Progenitor cell of endocrine pancreas (in vitro differentiated cells): ENCODE measurements around the gene ABLIM2. TPM values are rescaled to one million over a fixed set of nuclear protein-coding genes. Genes with fewer than 3 reads are reported as not detected.

Source experiments
- DNase-seq: peaks from one replicate; pipeline ENCODE4 v3.0.0; 2021; ENCODE audit warnings: low spot score; ENCODE audit not compliant: unreplicated experiment
- H3K27ac Mint-ChIP-seq: 2 replicates; pipeline ENCODE4 v1.8.0; 2021; ENCODE audit warnings: mild to moderate bottlenecking, moderate library complexity, mixed read lengths
- H3K27me3 Mint-ChIP-seq: 2 replicates; pipeline ENCODE4 v1.8.0; 2021; ENCODE audit warnings: mixed read lengths
- H3K36me3 Mint-ChIP-seq: 2 replicates; pipeline ENCODE4 v1.8.0; 2022; ENCODE audit warnings: mixed read lengths; ENCODE audit not compliant: insufficient read depth
- H3K4me1 Mint-ChIP-seq: 2 replicates; pipeline ENCODE4 v1.8.0; 2021; ENCODE audit warnings: low read depth, mixed read lengths
- H3K4me3 Mint-ChIP-seq: 2 replicates; pipeline ENCODE4 v1.8.0; 2021; ENCODE audit warnings: low read depth, mild to moderate bottlenecking, moderate library complexity, mixed read lengths
- H3K9me3 Mint-ChIP-seq: 2 replicates; pipeline ENCODE4 v1.8.0; 2021; ENCODE audit warnings: low read depth, mixed read lengths
- total RNA-seq: library from RNA; stranded (reverse); gene quantifications from 2 replicates; pipeline ENCODE4 v1.2.1, GENCODE V29; 2021
- TF ChIP-seq, protein P1 (sequence below): fragments of 200-600 bp; sonication (generic); IDR thresholded peaks from one replicate; pipeline ENCODE4 v1.5.0; 2021; ENCODE audit warnings: antibody characterized with exemption, mild to moderate bottlenecking; ENCODE audit not compliant: unreplicated experiment

ABLIM2 gene
- total RNA-seq, 1 donor from 2014 or later: 5.7 TPM

DNA sequence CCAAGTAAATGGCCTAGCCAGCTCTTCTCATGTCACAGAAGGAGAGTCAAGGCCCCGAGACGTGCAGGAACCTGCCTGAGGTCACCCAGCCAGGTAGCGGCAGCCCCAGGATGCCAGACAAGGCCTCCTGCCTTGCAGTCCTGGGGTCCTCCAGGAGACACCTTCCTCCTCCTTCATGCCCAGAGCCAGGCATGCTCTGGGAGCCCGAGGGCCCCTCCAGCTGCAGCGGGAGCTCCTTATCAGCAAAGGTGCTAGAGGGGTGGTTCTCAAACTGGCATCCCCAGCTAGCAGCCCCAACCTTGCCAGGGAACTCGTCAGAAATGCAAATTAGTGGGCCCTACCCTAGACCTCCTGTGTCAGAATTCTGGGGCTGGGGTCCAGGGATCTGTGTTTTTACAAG is 162.7 kb downstream of the ABLIM2 start:
- Mint-ChIP-seq H3K36me3 (no peaks in the 10 kb centered on the region), H3K4me1 (no peaks in the 10 kb centered on the region), H3K27ac (no peak overlapping the region), H3K27me3 (no peaks in the 10 kb centered on the region), H3K9me3 (no peaks in the 10 kb centered on the region), H3K4me3 (no peak overlapping the region)
- TF ChIP-seq, protein P1, sequence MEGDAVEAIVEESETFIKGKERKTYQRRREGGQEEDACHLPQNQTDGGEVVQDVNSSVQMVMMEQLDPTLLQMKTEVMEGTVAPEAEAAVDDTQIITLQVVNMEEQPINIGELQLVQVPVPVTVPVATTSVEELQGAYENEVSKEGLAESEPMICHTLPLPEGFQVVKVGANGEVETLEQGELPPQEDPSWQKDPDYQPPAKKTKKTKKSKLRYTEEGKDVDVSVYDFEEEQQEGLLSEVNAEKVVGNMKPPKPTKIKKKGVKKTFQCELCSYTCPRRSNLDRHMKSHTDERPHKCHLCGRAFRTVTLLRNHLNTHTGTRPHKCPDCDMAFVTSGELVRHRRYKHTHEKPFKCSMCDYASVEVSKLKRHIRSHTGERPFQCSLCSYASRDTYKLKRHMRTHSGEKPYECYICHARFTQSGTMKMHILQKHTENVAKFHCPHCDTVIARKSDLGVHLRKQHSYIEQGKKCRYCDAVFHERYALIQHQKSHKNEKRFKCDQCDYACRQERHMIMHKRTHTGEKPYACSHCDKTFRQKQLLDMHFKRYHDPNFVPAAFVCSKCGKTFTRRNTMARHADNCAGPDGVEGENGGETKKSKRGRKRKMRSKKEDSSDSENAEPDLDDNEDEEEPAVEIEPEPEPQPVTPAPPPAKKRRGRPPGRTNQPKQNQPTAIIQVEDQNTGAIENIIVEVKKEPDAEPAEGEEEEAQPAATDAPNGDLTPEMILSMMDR: no peak
- DNase-seq: no peak

DNA sequence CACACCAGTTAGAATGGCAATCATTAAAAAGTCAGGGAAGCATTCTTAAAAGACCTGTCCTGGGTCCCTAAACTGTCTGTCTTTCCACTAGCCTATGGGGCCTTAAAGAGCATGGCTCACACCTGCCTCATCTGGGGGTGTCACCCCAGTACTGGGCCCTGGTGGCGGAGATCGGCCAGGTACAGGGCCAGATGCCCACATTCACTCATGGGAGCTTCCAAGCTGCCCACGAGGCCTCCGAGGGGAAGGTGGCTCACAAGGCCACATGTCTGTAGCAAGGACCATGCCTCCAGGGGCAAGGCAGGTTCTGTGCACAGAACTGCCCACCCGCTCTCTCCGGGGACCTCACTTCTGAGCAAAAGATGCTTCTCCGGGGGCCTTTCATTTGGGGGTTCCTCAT is 163.5 kb downstream of the ABLIM2 start:
- Mint-ChIP-seq H3K9me3 (no peaks in the 10 kb centered on the region), H3K27ac (no peak overlapping the region), H3K4me3 (no peak overlapping the region), H3K4me1 (no peaks in the 10 kb centered on the region), H3K27me3 (no peaks in the 10 kb centered on the region), H3K36me3 (no peaks in the 10 kb centered on the region)
- no peak for DNase-seq
- TF ChIP-seq, protein P1: no peak

DNA sequence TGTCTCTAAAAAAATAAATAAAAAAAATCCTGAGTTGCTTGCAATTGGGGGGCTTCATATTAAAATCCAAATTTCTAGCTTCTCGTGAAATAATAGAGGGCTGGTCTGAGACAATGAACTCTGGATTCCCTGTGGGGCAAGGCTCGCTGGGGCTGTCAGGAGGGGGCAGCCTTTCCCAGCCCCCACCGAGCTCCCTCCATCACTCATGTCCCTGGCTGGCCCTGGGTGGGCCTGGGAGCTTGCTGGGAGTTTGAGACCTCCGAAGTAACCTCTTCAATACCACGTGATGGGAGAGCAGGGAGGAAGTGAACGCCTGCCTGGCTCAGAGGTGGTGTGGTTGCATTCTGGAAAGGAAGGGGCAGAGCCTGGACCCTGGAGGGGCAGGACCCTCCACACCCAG is 164.9 kb downstream of the ABLIM2 start:
- Mint-ChIP-seq H3K4me1 (no peaks in the 10 kb centered on the region), H3K4me3 (no peak overlapping the region), H3K9me3 (no peaks in the 10 kb centered on the region), H3K27ac (no peak overlapping the region), H3K36me3 (no peaks in the 10 kb centered on the region), H3K27me3 (no peaks in the 10 kb centered on the region)
- TF ChIP-seq, protein P1: no peak
- no peak for DNase-seq

DNA sequence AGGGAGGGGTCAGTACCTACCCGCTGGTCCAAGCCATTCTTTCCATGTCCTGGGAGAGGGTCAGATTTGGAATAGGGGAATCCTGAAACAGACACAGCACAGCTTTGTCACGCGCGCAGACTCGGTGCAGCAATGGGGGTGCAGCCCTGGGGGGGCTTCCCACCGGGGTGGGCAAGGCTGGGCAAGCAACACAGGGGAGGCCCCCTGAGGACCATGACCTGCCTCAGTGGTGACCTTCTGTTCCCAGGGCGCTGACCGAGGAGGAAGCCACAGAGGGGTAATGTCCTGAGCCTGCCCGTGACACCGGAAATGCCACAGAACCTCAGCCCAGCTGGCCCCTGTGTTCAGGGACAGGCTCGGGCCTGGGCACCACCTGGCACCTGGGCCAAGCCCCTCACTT is 165.8 kb downstream of the ABLIM2 start:
- Mint-ChIP-seq H3K36me3 (no peaks in the 10 kb centered on the region), H3K27ac (no peak overlapping the region), H3K4me3 (no peak overlapping the region), H3K27me3 (no peaks in the 10 kb centered on the region), H3K4me1 (no peaks in the 10 kb centered on the region), H3K9me3 (no peaks in the 10 kb centered on the region)
- no peak for DNase-seq
- TF ChIP-seq, protein P1: no peak

DNA sequence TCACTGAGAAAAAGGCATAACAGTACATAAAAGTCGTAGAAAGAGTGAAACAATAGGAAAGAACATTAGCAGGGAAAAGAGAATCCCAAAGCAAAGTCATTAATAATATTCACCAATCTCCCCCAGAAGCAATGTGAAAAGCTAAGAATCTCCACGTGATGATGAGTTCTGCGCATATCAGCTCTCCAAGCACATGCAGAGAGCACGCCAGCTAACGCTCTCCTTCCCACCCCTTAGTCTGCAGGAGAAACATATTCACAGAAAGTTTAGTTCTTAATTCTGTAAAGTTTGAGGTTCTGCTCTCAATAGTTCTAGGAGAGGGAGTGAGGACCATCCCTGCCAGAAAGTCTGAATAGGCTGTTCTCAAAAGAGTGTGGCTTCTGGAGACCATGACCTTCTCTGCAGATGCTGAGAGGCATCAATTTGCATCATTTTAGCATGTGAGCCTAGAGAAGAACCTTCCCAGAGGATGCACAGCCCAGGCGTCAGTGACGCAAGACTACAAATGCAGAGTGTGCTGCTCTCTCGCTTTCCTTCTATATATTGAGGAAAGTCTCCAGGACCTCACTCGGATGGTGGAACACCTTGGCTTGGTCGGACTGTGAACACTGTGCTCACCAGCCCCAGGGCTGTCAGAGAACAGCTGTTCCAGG is 167.7 kb downstream of the ABLIM2 start:
- no peak overlapping the region for H3K4me3 Mint-ChIP-seq
- no peak overlapping the region for H3K27ac Mint-ChIP-seq
- no peaks in the 10 kb centered on the region for H3K36me3 Mint-ChIP-seq
- no peaks in the 10 kb centered on the region for H3K27me3 Mint-ChIP-seq
- DNase-seq: no peak
- no peaks in the 10 kb centered on the region for H3K4me1 Mint-ChIP-seq
- TF ChIP-seq, protein P1: no peak
- H3K9me3 Mint-ChIP-seq: no peaks in the 10 kb centered on the region
